Measurements from ENCODE around the gene TUBB6.

The TUBB6 gene

GRCh38 chr18:12283256-12283655, 24.8 kb upstream of the TUBB6 start:
- CTCF ChIA-PET, result interaction anchor here (1.3 to 1.5 kb wide), 2 partner anchors 9 to 108 kb away, joined by 3 to 6 read pairs; no protein-coding TSS in a partner anchor
- peaks cover 3 to 34% (median 14%) of the 10 kb centered on the region in 5 experiments for H3K27me3 ChIP-seq (replicated peaks in 2 of 5; ENCODE audit: control insufficient read depth in 4 of 5, insufficient read depth in 5 of 5, low read length in 4 of 5)
- no peak for DNase-seq
- no peaks in the 10 kb centered on the region for H3K9me3 ChIP-seq (ENCODE audit: control extremely low read depth in 1 of 5, control insufficient read depth in 4 of 5, insufficient read depth in 2 of 5, low read depth in 1 of 5, low read length in 4 of 5)
- WGBS (ENCODE audit: insufficient coverage), result 88% methylated on average over 6 of the region's 6 CpGs
- H3K27ac ChIP-seq (ENCODE audit: insufficient read depth in 1 of 2, low read depth in 1 of 2, low read length in 2 of 2, poor library complexity in 1 of 2, severe bottlenecking in 2 of 2), result no peak overlapping the region
- no peaks in the 10 kb centered on the region for H3K36me3 ChIP-seq (ENCODE audit: control insufficient read depth in 4 of 4, insufficient read depth in 4 of 4, low read length in 3 of 4)
- H3K4me3 ChIP-seq (ENCODE audit: control insufficient read depth in 1 of 7, extremely low read depth in 1 of 7, insufficient read depth in 4 of 7, low read depth in 2 of 7, low read length in 6 of 7), result no peak overlapping the region
- H3K4me1 ChIP-seq (ENCODE audit: control extremely low read depth in 1 of 4, control insufficient read depth in 4 of 4, insufficient read depth in 4 of 4, low read length in 3 of 4), result peaks cover 0 to 22% (median 13%) of the 10 kb centered on the region in 4 experiments
- POLR2A ChIA-PET, result no interaction called here

- no peak overlapping the region for H3K27ac ChIP-seq (ENCODE audit: insufficient read depth in 1 of 2, low read depth in 1 of 2, low read length in 2 of 2, poor library complexity in 1 of 2, severe bottlenecking in 2 of 2)
- peaks cover 0 to 22% (median 12%) of the 10 kb centered on the region in 4 experiments for H3K4me1 ChIP-seq (ENCODE audit: control extremely low read depth in 1 of 4, control insufficient read depth in 4 of 4, insufficient read depth in 4 of 4, low read length in 3 of 4)
- H3K36me3 ChIP-seq (ENCODE audit: control insufficient read depth in 4 of 4, insufficient read depth in 4 of 4, low read length in 3 of 4), result no peaks in the 10 kb centered on the region
- no peak for DNase-seq
- no CpG with 5 or more reads among the region's 1 CpG for WGBS (ENCODE audit: insufficient coverage)
- H3K9me3 ChIP-seq (ENCODE audit: control extremely low read depth in 1 of 5, control insufficient read depth in 4 of 5, insufficient read depth in 2 of 5, low read depth in 1 of 5, low read length in 4 of 5), result no peaks in the 10 kb centered on the region
- H3K27me3 ChIP-seq (replicated peaks in 2 of 5; ENCODE audit: control insufficient read depth in 4 of 5, insufficient read depth in 5 of 5, low read length in 4 of 5), result peaks cover 3 to 38% (median 18%) of the 10 kb centered on the region in 5 experiments
- CTCF ChIA-PET, result interaction anchor here (1.1 to 1.3 kb wide), 3 partner anchors 9 to 108 kb away, joined by 3 to 6 read pairs (median 3); no protein-coding TSS in a partner anchor
- POLR2A ChIA-PET, result no interaction called here
- H3K4me3 ChIP-seq (ENCODE audit: control insufficient read depth in 1 of 7, extremely low read depth in 1 of 7, insufficient read depth in 4 of 7, low read depth in 2 of 7, low read length in 6 of 7), result no peak overlapping the region
Observed at GRCh38 chr18:12283666-12284065, 24.4 kb upstream of the TUBB6 start.

- Histone ChIP-seq H3K9me3 (ENCODE audit: control extremely low read depth in 1 of 5, control insufficient read depth in 4 of 5, insufficient read depth in 2 of 5, low read depth in 1 of 5, low read length in 4 of 5) (no peaks in the 10 kb centered on the region), H3K27me3 (replicated peaks in 2 of 5; ENCODE audit: control insufficient read depth in 4 of 5, insufficient read depth in 5 of 5, low read length in 4 of 5) (peaks cover 6 to 54% (median 23%) of the 10 kb centered on the region in 5 experiments), H3K27ac (ENCODE audit: insufficient read depth in 1 of 2, low read depth in 1 of 2, low read length in 2 of 2, poor library complexity in 1 of 2, severe bottlenecking in 2 of 2) (no peak overlapping the region), H3K36me3 (ENCODE audit: control insufficient read depth in 4 of 4, insufficient read depth in 4 of 4, low read length in 3 of 4) (no peaks in the 10 kb centered on the region), H3K4me3 (ENCODE audit: control insufficient read depth in 1 of 7, extremely low read depth in 1 of 7, insufficient read depth in 4 of 7, low read depth in 2 of 7, low read length in 6 of 7) (peak overlapping the region in 3 of 7 experiments; percentile 54 to 69 (median 62)), H3K4me1 (ENCODE audit: control extremely low read depth in 1 of 4, control insufficient read depth in 4 of 4, insufficient read depth in 4 of 4, low read length in 3 of 4) (peaks cover 0 to 20% (median 14%) of the 10 kb centered on the region in 4 experiments)
- 22% methylated on average over 31 of the region's 37 CpGs for WGBS (ENCODE audit: insufficient coverage)
- ChIA-PET CTCF (interaction anchor here (0.7 to 3.3 kb wide), 5 partner anchors 10 to 41 kb away, joined by 3 to 15 read pairs (median 7); no protein-coding TSS in a partner anchor), POLR2A (no interaction called here)
- DNase-seq, result no peak
Observed at GRCh38 chr18:12287131-12287681, 20.8 kb upstream of the TUBB6 start.

GRCh38 chr18:12287684-12288402, 20.2 kb upstream of the TUBB6 start:
- Histone ChIP-seq H3K4me3 (ENCODE audit: control insufficient read depth in 1 of 7, extremely low read depth in 1 of 7, insufficient read depth in 4 of 7, low read depth in 2 of 7, low read length in 6 of 7) (peak overlapping the region in 6 of 7 experiments; percentile 29 to 69 (median 50)), H3K27me3 (replicated peaks in 2 of 5; ENCODE audit: control insufficient read depth in 4 of 5, insufficient read depth in 5 of 5, low read length in 4 of 5) (peaks cover 6 to 48% (median 23%) of the 10 kb centered on the region in 5 experiments), H3K36me3 (ENCODE audit: control insufficient read depth in 4 of 4, insufficient read depth in 4 of 4, low read length in 3 of 4) (no peaks in the 10 kb centered on the region), H3K4me1 (ENCODE audit: control extremely low read depth in 1 of 4, control insufficient read depth in 4 of 4, insufficient read depth in 4 of 4, low read length in 3 of 4) (peaks cover 0 to 20% (median 14%) of the 10 kb centered on the region in 4 experiments), H3K9me3 (ENCODE audit: control extremely low read depth in 1 of 5, control insufficient read depth in 4 of 5, insufficient read depth in 2 of 5, low read depth in 1 of 5, low read length in 4 of 5) (no peaks in the 10 kb centered on the region), H3K27ac (ENCODE audit: insufficient read depth in 1 of 2, low read depth in 1 of 2, low read length in 2 of 2, poor library complexity in 1 of 2, severe bottlenecking in 2 of 2) (no peak overlapping the region)
- POLR2A ChIA-PET, result no interaction called here
- 3% methylated on average over 37 of the region's 41 CpGs for WGBS (ENCODE audit: insufficient coverage)
- CTCF ChIA-PET, result interaction anchor here (1.0 to 3.3 kb wide), 6 partner anchors 9 to 40 kb away, joined by 3 to 15 read pairs (median 10); no protein-coding TSS in a partner anchor
- peak in 2 of 3 donors; percentile 21 to 44 for DNase-seq

GRCh38 chr18:12288403-12288755, 19.7 kb upstream of the TUBB6 start:
- Histone ChIP-seq H3K4me3 (ENCODE audit: control insufficient read depth in 1 of 7, extremely low read depth in 1 of 7, insufficient read depth in 4 of 7, low read depth in 2 of 7, low read length in 6 of 7) (peak overlapping the region in 6 of 7 experiments; percentile 29 to 69 (median 50)), H3K9me3 (ENCODE audit: control extremely low read depth in 1 of 5, control insufficient read depth in 4 of 5, insufficient read depth in 2 of 5, low read depth in 1 of 5, low read length in 4 of 5) (no peaks in the 10 kb centered on the region), H3K27me3 (replicated peaks in 2 of 5; ENCODE audit: control insufficient read depth in 4 of 5, insufficient read depth in 5 of 5, low read length in 4 of 5) (peaks cover 6 to 47% (median 23%) of the 10 kb centered on the region in 5 experiments), H3K36me3 (ENCODE audit: control insufficient read depth in 4 of 4, insufficient read depth in 4 of 4, low read length in 3 of 4) (no peaks in the 10 kb centered on the region), H3K4me1 (ENCODE audit: control extremely low read depth in 1 of 4, control insufficient read depth in 4 of 4, insufficient read depth in 4 of 4, low read length in 3 of 4) (peaks cover 0 to 20% (median 14%) of the 10 kb centered on the region in 4 experiments), H3K27ac (ENCODE audit: insufficient read depth in 1 of 2, low read depth in 1 of 2, low read length in 2 of 2, poor library complexity in 1 of 2, severe bottlenecking in 2 of 2) (no peak overlapping the region)
- DNase-seq, result no peak
- 38% methylated on average over 4 of the region's 10 CpGs for WGBS (ENCODE audit: insufficient coverage)
- CTCF ChIA-PET, result interaction anchor here (1.4 to 3.3 kb wide), 4 partner anchors 9 to 40 kb away, joined by 3 to 14 read pairs (median 10); no protein-coding TSS in a partner anchor
- POLR2A ChIA-PET, result no interaction called here

- ChIA-PET CTCF (interaction anchor here (0.7 to 3.3 kb wide), 3 partner anchors 11 to 41 kb away, joined by 4 to 14 read pairs (median 12); no protein-coding TSS in a partner anchor), POLR2A (no interaction called here)
- WGBS (ENCODE audit: insufficient coverage), result 83% methylated on average over 1 of the region's 2 CpGs
- DNase-seq, result no peak
- peaks cover 0 to 18% (median 14%) of the 10 kb centered on the region in 4 experiments for H3K4me1 ChIP-seq (ENCODE audit: control extremely low read depth in 1 of 4, control insufficient read depth in 4 of 4, insufficient read depth in 4 of 4, low read length in 3 of 4)
- no peaks in the 10 kb centered on the region for H3K9me3 ChIP-seq (ENCODE audit: control extremely low read depth in 1 of 5, control insufficient read depth in 4 of 5, insufficient read depth in 2 of 5, low read depth in 1 of 5, low read length in 4 of 5)
- H3K27ac ChIP-seq (ENCODE audit: insufficient read depth in 1 of 2, low read depth in 1 of 2, low read length in 2 of 2, poor library complexity in 1 of 2, severe bottlenecking in 2 of 2), result no peak overlapping the region
- peaks cover 6 to 48% (median 19%) of the 10 kb centered on the region in 5 experiments for H3K27me3 ChIP-seq (replicated peaks in 2 of 5; ENCODE audit: control insufficient read depth in 4 of 5, insufficient read depth in 5 of 5, low read length in 4 of 5)
- no peaks in the 10 kb centered on the region for H3K36me3 ChIP-seq (ENCODE audit: control insufficient read depth in 4 of 4, insufficient read depth in 4 of 4, low read length in 3 of 4)
- no peak overlapping the region for H3K4me3 ChIP-seq (ENCODE audit: control insufficient read depth in 1 of 7, extremely low read depth in 1 of 7, insufficient read depth in 4 of 7, low read depth in 2 of 7, low read length in 6 of 7)
Observed at GRCh38 chr18:12290086-12290485, 18.0 kb upstream of the TUBB6 start.

- ChIA-PET POLR2A (no interaction called here), CTCF (no interaction called here)
- DNase-seq, result no peak
- WGBS (ENCODE audit: insufficient coverage), result 94% methylated on average over 4 of the region's 6 CpGs
- peaks cover 5 to 42% (median 17%) of the 10 kb centered on the region in 5 experiments for H3K27me3 ChIP-seq (replicated peaks in 2 of 5; ENCODE audit: control insufficient read depth in 4 of 5, insufficient read depth in 5 of 5, low read length in 4 of 5)
- H3K27ac ChIP-seq (ENCODE audit: insufficient read depth in 1 of 2, low read depth in 1 of 2, low read length in 2 of 2, poor library complexity in 1 of 2, severe bottlenecking in 2 of 2), result no peak overlapping the region
- peaks cover 0 to 18% (median 16%) of the 10 kb centered on the region in 4 experiments for H3K4me1 ChIP-seq (ENCODE audit: control extremely low read depth in 1 of 4, control insufficient read depth in 4 of 4, insufficient read depth in 4 of 4, low read length in 3 of 4)
- no peak overlapping the region for H3K4me3 ChIP-seq (ENCODE audit: control insufficient read depth in 1 of 7, extremely low read depth in 1 of 7, insufficient read depth in 4 of 7, low read depth in 2 of 7, low read length in 6 of 7)
- no peaks in the 10 kb centered on the region for H3K9me3 ChIP-seq (ENCODE audit: control extremely low read depth in 1 of 5, control insufficient read depth in 4 of 5, insufficient read depth in 2 of 5, low read depth in 1 of 5, low read length in 4 of 5)
- H3K36me3 ChIP-seq (ENCODE audit: control insufficient read depth in 4 of 4, insufficient read depth in 4 of 4, low read length in 3 of 4), result no peaks in the 10 kb centered on the region
Observed at GRCh38 chr18:12291161-12291560, 16.9 kb upstream of the TUBB6 start.
